Measurements from ENCODE around the gene PDE11A.

GRCh38 chr2:177876950-177877349 lies 195.6 kb downstream of the PDE11A start:
- TF ChIP-seq, protein P1, sequence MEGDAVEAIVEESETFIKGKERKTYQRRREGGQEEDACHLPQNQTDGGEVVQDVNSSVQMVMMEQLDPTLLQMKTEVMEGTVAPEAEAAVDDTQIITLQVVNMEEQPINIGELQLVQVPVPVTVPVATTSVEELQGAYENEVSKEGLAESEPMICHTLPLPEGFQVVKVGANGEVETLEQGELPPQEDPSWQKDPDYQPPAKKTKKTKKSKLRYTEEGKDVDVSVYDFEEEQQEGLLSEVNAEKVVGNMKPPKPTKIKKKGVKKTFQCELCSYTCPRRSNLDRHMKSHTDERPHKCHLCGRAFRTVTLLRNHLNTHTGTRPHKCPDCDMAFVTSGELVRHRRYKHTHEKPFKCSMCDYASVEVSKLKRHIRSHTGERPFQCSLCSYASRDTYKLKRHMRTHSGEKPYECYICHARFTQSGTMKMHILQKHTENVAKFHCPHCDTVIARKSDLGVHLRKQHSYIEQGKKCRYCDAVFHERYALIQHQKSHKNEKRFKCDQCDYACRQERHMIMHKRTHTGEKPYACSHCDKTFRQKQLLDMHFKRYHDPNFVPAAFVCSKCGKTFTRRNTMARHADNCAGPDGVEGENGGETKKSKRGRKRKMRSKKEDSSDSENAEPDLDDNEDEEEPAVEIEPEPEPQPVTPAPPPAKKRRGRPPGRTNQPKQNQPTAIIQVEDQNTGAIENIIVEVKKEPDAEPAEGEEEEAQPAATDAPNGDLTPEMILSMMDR (IDR thresholded peaks at IDR 0.05; ENCODE audit: borderline replicate concordance, extremely low read depth, low read length, poor library complexity, severe bottlenecking) = no peak
- TF ChIP-seq EZH2 (IDR thresholded peaks at IDR 0.05; ENCODE audit: borderline replicate concordance, low read depth, low read length, severe bottlenecking) = no peak

Measured in DND-41 (cell line).